Naive B cell (primary cell): ENCODE results near the gene OSBPL6. TPM values are rescaled to one million over a fixed set of nuclear protein-coding genes. Genes with fewer than 3 reads are reported as not detected.

Experiments used
- ATAC-seq, 2 donors: fragments of 150-1000 bp; cut with Tn5 transposase; 2 replicates each; pipeline ENCODE4 v1.10.0; 2021; ENCODE audit warnings: low read depth in 2 of 2, mild to moderate bottlenecking in 2 of 2, moderate library complexity in 2 of 2
- DNase-seq: peaks from one replicate; pipeline ENCODE4 v3.0.0; 2022
- H3K27ac Mint-ChIP-seq, 6 donors: one replicate each; pipeline ENCODE4 v1.8.0; 2020 to 2022; ENCODE audit warnings: mild to moderate bottlenecking in 6 of 6, mixed read lengths in 6 of 6, moderate library complexity in 5 of 6, inconsistent platforms in 2 of 6
- H3K27me3 Mint-ChIP-seq, 3 donors: one replicate each; pipeline ENCODE4 v1.8.0; 2021 to 2022; ENCODE audit warnings: mixed read lengths in 3 of 3, mild to moderate bottlenecking in 1 of 3
- H3K36me3 Mint-ChIP-seq, 2 donors: one replicate each; pipeline ENCODE4 v1.8.0; 2020 to 2022; ENCODE audit warnings: mixed read lengths in 2 of 2, inconsistent platforms in 1 of 2, mild to moderate bottlenecking in 1 of 2
- H3K4me1 Mint-ChIP-seq, 3 donors: one replicate each; pipeline ENCODE4 v1.8.0; 2020 to 2022; ENCODE audit warnings: mixed read lengths in 3 of 3, inconsistent platforms in 1 of 3, mild to moderate bottlenecking in 1 of 3, moderate library complexity in 1 of 3
- H3K4me3 Mint-ChIP-seq, 8 donors: one replicate each; pipeline ENCODE4 v1.8.0; 2020 to 2022; ENCODE audit warnings: mild to moderate bottlenecking in 8 of 8, mixed read lengths in 8 of 8, moderate library complexity in 8 of 8, inconsistent platforms in 2 of 8
- H3K9me3 Mint-ChIP-seq, 7 donors: one replicate each; pipeline ENCODE4 v1.8.0; 2020 to 2022; ENCODE audit warnings: mixed read lengths in 7 of 7, mild to moderate bottlenecking in 5 of 7, inconsistent platforms in 2 of 7, moderate library complexity in 1 of 7
- polyA plus RNA-seq, 6 donors: library from polyadenylated mRNA; unstranded; fragments of 300-500 nt; fragmentation: Illumina TruSeq; gene quantifications; one replicate each; pipeline ENCODE4 v1.2.3, GENCODE V29; 2021; ENCODE audit warnings: low read depth in 6 of 6

OSBPL6 gene
- polyA plus RNA-seq, 6 donors from 2014 or later, result not detected

DNA sequence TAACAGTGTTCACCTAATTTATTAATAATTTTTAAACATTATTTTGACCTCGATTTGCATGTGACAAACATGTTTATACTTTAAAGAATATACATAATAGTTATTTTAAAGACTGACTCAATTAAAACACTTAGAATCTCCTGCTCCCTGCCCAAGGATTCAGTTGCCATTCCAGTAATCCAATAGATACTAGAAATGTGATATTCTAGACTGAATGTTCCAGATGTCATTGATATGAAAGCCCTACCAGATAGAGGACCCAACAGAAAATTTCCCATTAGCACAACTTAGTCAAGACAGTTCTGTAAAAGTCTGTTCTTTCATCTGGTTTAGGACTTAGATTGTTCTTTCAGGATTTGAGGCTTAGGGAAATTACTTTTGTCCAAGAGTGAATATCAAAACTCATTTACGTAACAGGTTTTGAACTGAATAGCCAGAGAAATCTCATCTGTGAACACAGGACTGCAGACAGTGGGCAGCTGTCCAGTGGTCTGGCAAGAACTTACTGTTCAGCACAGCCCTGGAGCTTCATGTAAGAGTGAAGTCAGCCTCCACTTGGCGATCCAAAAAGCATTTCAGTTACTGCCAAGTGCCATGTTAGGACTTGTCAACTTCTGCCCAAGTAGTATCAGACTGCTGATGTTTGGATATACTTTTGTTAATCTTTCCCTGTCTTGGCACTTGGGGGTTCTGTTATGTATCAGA lies 77.5 kb downstream of the OSBPL6 start:
- Mint-ChIP-seq H3K4me1 (no peaks in the 10 kb centered on the region), H3K4me3 (no peak overlapping the region), H3K9me3 (no peaks in the 10 kb centered on the region), H3K27ac (no peak overlapping the region), H3K36me3 (no peaks in the 10 kb centered on the region), H3K27me3 (peaks cover 0 to 10% (median 8%) of the 10 kb centered on the region in 3 donors)
- ATAC-seq, result no peak
- DNase-seq, result no peak

DNA sequence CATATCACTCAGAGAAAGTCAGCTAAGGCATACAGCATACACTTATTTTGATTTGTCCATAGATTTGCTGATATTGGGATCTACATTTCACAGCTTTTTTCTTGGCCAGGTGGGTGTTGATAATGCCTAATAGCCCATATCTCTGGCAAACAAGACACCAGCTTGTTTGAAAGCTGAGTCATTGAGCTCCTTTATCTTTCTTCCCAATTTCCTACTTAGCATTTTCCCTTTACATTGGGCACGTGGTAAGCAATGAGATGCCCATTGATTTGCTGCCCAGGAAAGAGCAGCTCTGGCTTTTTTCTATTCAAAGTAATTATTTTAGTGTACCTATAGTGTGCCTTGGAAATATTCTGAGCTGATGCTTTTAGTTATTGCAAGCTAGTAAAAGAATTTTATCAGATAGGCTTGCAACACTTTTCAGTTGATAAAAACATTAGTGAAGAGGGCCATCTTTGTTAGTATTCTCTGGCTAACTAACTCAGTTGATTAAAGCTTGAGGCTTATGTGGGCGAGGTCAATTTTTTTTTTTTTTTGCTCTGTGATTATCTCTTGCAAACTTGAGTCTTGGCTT lies 79.6 kb downstream of the OSBPL6 start:
- Mint-ChIP-seq H3K27ac (no peak overlapping the region), H3K4me3 (no peak overlapping the region), H3K27me3 (peaks cover 7 to 8% (median 8%) of the 10 kb centered on the region in 3 donors), H3K9me3 (no peaks in the 10 kb centered on the region), H3K4me1 (no peaks in the 10 kb centered on the region), H3K36me3 (no peaks in the 10 kb centered on the region)
- DNase-seq, result no peak
- no peak for ATAC-seq

DNA sequence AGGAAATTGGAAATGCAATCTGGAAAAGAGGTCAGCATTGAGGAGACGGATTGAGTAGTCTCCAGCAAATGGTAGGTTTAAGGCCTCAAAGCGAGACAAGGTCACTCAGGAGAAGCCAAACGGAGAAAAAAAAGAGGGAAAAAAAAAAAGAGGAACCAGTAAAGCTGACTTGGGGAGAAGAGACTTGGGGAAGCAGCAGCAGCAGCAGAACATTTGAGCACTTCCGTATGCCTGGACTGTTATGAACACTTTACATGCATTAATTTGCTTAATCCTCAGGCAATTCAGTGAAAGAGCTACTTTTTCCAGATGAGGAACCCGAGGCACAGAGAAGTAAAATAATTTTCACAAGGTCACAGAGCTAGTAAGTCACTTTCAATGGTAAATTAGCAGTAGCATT lies 81.3 kb downstream of the OSBPL6 start:
- Mint-ChIP-seq H3K4me3 (no peak overlapping the region), H3K9me3 (no peaks in the 10 kb centered on the region), H3K27me3 (peaks cover 6 to 8% (median 8%) of the 10 kb centered on the region in 3 donors), H3K4me1 (no peaks in the 10 kb centered on the region), H3K36me3 (no peaks in the 10 kb centered on the region), H3K27ac (no peak overlapping the region)
- ATAC-seq, result no peak
- DNase-seq, result no peak

DNA sequence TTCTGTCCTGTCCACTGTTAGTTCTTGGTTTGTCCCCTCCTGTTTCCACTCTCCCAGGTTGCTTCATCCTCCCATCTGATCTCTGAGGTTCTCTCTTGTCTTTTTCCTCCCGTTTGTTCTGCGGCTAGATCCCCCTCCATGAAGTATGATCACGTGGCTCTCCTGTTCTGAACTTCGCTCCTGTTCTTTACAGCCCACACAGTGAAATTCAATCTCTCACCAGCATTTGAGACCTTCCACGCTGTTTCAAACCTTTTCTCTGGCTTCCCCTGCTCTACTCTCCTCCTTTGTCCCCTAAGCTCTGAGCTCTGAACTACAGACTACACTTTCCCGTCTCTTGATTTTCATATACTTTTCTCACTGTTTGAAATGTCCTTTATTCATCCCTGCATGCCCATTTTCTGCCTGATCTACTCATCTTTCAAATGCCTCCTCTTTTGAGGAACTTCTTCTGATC lies 83.5 kb downstream of the OSBPL6 start:
- H3K36me3 Mint-ChIP-seq, result no peaks in the 10 kb centered on the region
- no peaks in the 10 kb centered on the region for H3K4me1 Mint-ChIP-seq
- no peak for ATAC-seq
- no peak overlapping the region for H3K27ac Mint-ChIP-seq
- no peak overlapping the region for H3K4me3 Mint-ChIP-seq
- no peaks in the 10 kb centered on the region for H3K9me3 Mint-ChIP-seq
- H3K27me3 Mint-ChIP-seq, result peaks cover 6 to 8% (median 8%) of the 10 kb centered on the region in 3 donors
- DNase-seq, result no peak

DNA sequence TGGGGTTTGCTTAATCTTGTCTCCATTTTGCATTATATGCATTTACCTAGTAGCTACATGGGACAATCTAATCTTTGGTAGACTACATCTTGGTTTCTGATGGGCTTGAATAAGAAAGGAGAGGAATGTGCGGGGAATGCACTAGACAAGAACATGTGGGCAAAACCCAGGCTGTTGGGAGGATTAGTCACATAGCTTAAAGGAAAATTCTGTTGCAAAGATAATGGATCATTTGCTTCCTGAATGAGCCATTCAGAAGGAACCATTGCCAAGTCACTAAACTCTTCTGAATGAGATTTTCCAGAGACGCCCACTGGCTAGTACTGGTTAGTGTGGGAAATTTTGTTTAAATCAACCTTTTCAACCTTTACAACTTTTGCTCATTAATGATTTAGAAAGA lies 84.8 kb downstream of the OSBPL6 start:
- Mint-ChIP-seq H3K27ac (no peak overlapping the region), H3K4me1 (no peaks in the 10 kb centered on the region), H3K27me3 (peaks cover 6 to 8% (median 8%) of the 10 kb centered on the region in 3 donors), H3K9me3 (no peaks in the 10 kb centered on the region), H3K4me3 (no peak overlapping the region), H3K36me3 (no peaks in the 10 kb centered on the region)
- DNase-seq (no peak), ATAC-seq (no peak)

DNA sequence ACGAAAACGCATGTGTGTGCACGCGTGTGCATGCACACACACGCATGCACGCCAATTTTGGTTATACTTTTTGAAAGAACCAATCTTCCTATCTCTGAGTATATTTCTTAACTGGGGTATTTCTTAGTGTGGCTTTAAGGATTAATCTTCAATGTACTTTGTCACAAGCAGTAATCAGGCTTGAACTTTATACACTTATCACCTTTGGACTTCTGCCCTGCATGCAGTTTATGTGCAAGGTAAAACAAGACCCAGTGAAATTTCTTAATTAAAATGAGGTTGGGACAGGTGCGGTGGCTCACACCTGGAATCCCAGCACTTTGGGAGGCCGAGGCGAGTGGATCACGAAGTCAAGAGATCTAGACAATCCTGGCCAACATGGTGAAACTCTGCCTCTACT lies 85.3 kb downstream of the OSBPL6 start:
- DNase-seq, result no peak
- H3K9me3 Mint-ChIP-seq, result no peaks in the 10 kb centered on the region
- peaks cover 6 to 8% (median 8%) of the 10 kb centered on the region in 3 donors for H3K27me3 Mint-ChIP-seq
- H3K36me3 Mint-ChIP-seq, result no peaks in the 10 kb centered on the region
- ATAC-seq, result no peak
- H3K4me3 Mint-ChIP-seq, result no peak overlapping the region
- H3K4me1 Mint-ChIP-seq, result no peaks in the 10 kb centered on the region
- H3K27ac Mint-ChIP-seq, result no peak overlapping the region

DNA sequence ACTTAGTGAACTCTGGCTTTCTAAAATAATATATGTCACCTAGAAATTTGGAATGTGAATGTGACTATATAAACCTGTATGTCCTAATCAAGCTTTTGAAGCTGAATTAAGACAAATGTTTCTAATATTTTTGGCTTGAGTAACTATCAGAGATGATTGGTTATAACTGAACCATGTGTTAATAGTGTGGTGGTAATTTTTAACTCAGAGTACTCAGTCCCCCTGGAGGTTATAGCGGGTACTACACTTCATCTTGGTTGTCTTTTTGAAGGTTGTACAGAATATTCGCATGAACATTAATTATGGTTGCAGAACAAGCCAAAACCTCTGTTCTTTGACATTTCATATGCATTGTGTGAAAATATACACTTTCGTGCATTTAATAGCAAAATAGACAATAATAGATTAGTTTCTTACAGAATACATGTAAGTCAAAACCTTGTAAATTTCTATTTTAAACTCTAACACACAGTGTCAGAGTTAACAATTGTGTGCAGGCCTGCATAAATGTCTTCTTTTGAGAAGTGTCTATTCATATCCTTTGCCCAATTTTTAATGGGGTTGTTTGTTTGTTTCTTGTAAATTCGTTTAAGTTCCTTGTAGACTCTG lies 86.0 kb downstream of the OSBPL6 start:
- Mint-ChIP-seq H3K4me1 (no peaks in the 10 kb centered on the region), H3K27ac (no peak overlapping the region), H3K27me3 (peaks cover 3 to 8% (median 6%) of the 10 kb centered on the region in 3 donors), H3K36me3 (no peaks in the 10 kb centered on the region), H3K9me3 (no peaks in the 10 kb centered on the region), H3K4me3 (no peak overlapping the region)
- ATAC-seq (peak in 1 of 2 donors; percentile 23), DNase-seq (peak; percentile 7)

DNA sequence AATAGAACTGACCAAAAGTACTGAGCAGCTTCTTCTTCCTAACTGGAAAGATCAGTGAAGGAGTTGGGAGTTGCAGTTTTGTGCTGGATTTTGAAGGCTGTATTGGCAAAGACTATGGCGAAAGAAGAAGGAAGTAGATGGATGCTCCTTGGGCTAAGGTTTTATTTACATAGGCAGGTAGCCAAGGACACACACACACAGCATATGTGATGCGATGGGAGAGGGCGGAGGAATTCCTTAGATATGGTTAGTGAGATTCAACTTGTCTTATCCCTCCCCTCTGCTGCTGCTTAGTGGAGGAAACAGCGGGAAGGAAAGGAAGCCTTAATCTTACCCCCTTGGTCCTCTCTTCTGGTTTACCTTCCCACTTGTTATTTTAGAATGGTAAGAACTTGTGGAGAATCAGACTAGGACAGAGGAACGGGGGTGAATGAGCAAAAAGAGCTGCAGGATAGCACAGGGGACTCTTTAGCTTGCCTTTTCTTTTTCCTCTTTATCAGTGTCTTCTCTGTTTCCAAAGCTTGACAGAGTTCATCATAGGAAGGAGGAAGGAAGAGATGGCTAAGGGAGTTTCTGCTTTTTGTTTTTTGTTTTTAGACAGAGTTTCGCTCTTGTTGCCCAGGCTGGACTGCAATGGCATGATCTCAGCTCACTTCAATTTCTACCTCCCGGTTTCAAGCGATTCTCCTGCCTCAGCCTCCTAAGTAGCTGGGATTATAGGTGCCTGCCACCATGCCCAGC lies 87.9 kb downstream of the OSBPL6 start:
- H3K4me1 Mint-ChIP-seq, result no peaks in the 10 kb centered on the region
- H3K27ac Mint-ChIP-seq, result no peak overlapping the region
- H3K36me3 Mint-ChIP-seq, result no peaks in the 10 kb centered on the region
- no peak overlapping the region for H3K4me3 Mint-ChIP-seq
- DNase-seq (no peak), ATAC-seq (no peak)
- no peaks in the 10 kb centered on the region for H3K9me3 Mint-ChIP-seq
- H3K27me3 Mint-ChIP-seq, result peaks cover 0 to 8% (median 0%) of the 10 kb centered on the region in 3 donors

DNA sequence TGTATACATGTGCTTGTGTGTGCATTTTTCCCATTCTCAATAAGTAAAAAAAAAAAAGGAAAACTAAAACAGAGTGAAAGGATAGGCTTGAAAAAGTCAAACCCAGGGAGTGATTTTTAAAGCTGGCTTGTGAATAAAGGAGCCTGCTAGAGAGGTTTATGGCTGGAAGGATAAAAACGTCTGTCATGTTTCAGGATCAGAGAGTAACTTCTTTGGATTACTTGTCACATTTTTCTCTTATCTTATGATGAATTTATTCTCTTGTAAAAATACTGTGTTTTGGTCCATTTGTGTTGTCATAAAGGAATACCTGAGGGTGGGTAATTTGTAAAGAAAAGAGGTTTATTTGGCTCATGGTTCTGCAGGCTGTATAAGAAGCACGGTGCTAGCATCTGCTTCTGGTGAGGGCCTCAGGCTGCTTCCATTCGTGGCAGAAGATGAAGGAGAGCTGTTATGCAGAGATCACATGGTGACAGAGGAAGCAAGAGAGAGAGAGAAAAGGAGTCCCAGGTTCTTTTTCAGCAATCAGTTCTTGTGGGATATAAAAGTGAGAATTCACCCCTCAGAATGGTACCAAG lies 89.1 kb downstream of the OSBPL6 start:
- Mint-ChIP-seq H3K9me3 (no peaks in the 10 kb centered on the region), H3K36me3 (no peaks in the 10 kb centered on the region), H3K4me1 (no peaks in the 10 kb centered on the region), H3K27ac (peak overlapping the region in 1 of 6 donors; percentile 0), H3K4me3 (no peak overlapping the region), H3K27me3 (peaks cover 0 to 4% (median 3%) of the 10 kb centered on the region in 3 donors)
- no peak for ATAC-seq
- no peak for DNase-seq

DNA sequence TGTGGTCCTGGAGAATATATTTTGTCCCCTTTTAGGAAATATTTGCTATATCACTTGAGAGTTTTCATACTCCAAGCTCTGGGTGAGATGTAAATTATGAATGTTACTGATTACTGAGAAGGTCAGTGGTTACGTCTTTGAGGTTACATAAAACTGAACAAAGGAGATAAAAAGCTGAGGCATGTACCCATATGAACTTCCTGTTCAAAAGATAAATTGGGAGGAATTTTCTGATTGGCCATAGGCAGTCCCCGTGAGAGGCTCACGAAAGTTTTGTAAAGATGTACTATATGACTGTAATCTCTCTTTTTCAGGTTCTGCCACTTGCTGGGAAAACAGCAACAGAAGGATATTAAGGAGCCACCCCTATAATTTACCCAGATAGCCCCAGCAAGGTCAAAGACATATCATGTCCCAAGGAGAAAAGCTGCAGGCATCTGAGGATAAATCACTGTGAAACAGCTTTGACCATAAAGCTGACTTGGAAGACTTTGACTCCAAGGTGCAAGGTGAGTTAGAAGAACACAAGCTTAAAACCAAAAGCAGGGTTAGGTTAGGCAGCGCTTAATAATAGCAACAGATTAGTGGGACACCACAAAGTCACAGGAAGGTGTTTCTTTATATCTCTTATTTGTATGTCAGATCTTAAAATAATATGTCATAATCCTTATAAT lies 90.4 kb downstream of the OSBPL6 start:
- peaks cover 0 to 5% (median 3%) of the 10 kb centered on the region in 3 donors for H3K27me3 Mint-ChIP-seq
- DNase-seq (no peak), ATAC-seq (no peak)
- no peaks in the 10 kb centered on the region for H3K36me3 Mint-ChIP-seq
- H3K4me3 Mint-ChIP-seq, result no peak overlapping the region
- no peaks in the 10 kb centered on the region for H3K9me3 Mint-ChIP-seq
- H3K27ac Mint-ChIP-seq, result no peak overlapping the region
- H3K4me1 Mint-ChIP-seq, result no peaks in the 10 kb centered on the region

DNA sequence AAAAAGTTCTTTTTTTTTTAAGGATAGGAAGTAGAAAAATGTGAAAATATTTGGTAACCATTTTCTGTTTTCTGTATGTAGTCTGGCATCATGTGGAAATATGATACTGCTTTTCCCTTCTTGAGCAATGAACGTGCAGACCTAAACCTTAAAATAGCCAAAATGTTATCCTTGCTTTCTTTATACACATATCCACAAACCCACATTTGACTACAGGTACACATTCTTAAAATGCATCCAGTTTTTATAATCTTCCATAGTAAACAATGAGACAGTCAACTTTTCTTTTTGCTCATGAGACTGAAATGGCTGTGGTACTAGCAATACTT lies 90.9 kb downstream of the OSBPL6 start:
- Mint-ChIP-seq H3K27ac (no peak overlapping the region), H3K4me3 (no peak overlapping the region), H3K36me3 (no peaks in the 10 kb centered on the region), H3K4me1 (no peaks in the 10 kb centered on the region), H3K27me3 (peaks cover 0 to 5% (median 3%) of the 10 kb centered on the region in 3 donors), H3K9me3 (no peaks in the 10 kb centered on the region)
- DNase-seq (no peak), ATAC-seq (no peak)

DNA sequence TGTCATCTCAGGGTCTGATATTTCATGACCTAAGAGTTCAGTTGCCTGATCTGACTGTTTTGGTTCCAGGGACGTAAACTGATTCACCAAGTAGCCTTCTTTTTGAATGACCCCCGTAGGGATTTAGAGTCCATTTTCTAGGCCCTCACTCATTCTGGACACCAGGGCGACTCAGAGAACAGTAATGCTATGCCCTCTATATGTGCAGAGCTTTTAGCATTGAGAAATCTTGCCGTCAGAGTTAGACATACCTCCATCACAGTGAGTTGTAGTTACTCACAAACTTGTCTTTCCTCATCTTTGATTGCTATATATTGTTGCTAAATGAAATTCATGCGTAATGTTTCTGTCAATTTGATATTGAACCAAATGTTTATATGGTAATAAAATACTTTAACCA lies 92.3 kb downstream of the OSBPL6 start:
- ATAC-seq (no peak), DNase-seq (no peak)
- Mint-ChIP-seq H3K4me1 (no peaks in the 10 kb centered on the region), H3K4me3 (no peak overlapping the region), H3K27me3 (peaks cover 0 to 5% (median 3%) of the 10 kb centered on the region in 3 donors), H3K9me3 (no peaks in the 10 kb centered on the region), H3K27ac (no peak overlapping the region), H3K36me3 (no peaks in the 10 kb centered on the region)
